Nephron progenitor cell (in vitro differentiated cells): ENCODE data around the gene RUSF1.

Source experiments
- DNase-seq: peaks from one replicate; pipeline ENCODE4 v3.0.0; 2021
- H3K27ac Mint-ChIP-seq: 2 replicates; pipeline ENCODE4 v1.8.0; 2021; ENCODE audit warnings: mild to moderate bottlenecking, moderate library complexity, mixed read lengths
- H3K27me3 Mint-ChIP-seq: 2 replicates; pipeline ENCODE4 v1.8.0; 2021; ENCODE audit warnings: mild to moderate bottlenecking, low read depth, mixed read lengths; ENCODE audit not compliant: poor library complexity
- H3K36me3 Mint-ChIP-seq: 2 replicates; pipeline ENCODE4 v1.8.0; 2021; ENCODE audit warnings: low read depth, mixed read lengths
- H3K4me1 Mint-ChIP-seq: 2 replicates; pipeline ENCODE4 v1.8.0; 2021; ENCODE audit warnings: mixed read lengths
- H3K4me3 Mint-ChIP-seq: 2 replicates; pipeline ENCODE4 v1.8.0; 2021; ENCODE audit warnings: mild to moderate bottlenecking, moderate library complexity, mixed read lengths
- H3K9me3 Mint-ChIP-seq: 2 replicates; pipeline ENCODE4 v1.8.0; 2021; ENCODE audit warnings: mild to moderate bottlenecking, moderate library complexity, mixed read lengths
- TF ChIP-seq, protein P1 (sequence below): fragments of 200-600 bp; sonication (generic); IDR thresholded peaks from 2 replicates; pipeline ENCODE4 v1.5.0; 2021; ENCODE audit warnings: antibody characterized with exemption

The RUSF1 gene

GRCh38 chr16:31461201-31461920 is 46.8 kb downstream of the RUSF1 start:
- Mint-ChIP-seq H3K4me3 (peak overlapping the region; percentile 67), H3K27ac (no peak overlapping the region), H3K4me1 (peaks cover 33% of the 10 kb centered on the region), H3K36me3 (peaks cover 15% of the 10 kb centered on the region), H3K27me3 (no peaks in the 10 kb centered on the region), H3K9me3 (no peaks in the 10 kb centered on the region)
- no peak for DNase-seq
- TF ChIP-seq, protein P1, sequence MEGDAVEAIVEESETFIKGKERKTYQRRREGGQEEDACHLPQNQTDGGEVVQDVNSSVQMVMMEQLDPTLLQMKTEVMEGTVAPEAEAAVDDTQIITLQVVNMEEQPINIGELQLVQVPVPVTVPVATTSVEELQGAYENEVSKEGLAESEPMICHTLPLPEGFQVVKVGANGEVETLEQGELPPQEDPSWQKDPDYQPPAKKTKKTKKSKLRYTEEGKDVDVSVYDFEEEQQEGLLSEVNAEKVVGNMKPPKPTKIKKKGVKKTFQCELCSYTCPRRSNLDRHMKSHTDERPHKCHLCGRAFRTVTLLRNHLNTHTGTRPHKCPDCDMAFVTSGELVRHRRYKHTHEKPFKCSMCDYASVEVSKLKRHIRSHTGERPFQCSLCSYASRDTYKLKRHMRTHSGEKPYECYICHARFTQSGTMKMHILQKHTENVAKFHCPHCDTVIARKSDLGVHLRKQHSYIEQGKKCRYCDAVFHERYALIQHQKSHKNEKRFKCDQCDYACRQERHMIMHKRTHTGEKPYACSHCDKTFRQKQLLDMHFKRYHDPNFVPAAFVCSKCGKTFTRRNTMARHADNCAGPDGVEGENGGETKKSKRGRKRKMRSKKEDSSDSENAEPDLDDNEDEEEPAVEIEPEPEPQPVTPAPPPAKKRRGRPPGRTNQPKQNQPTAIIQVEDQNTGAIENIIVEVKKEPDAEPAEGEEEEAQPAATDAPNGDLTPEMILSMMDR, result no peak

GRCh38 chr16:31460582-31461002 is 47.6 kb downstream of the RUSF1 start:
- DNase-seq, result no peak
- Mint-ChIP-seq H3K27ac (peak overlapping the region; percentile 97), H3K4me3 (peak overlapping the region; percentile 89), H3K4me1 (peaks cover 38% of the 10 kb centered on the region), H3K36me3 (peaks cover 14% of the 10 kb centered on the region), H3K27me3 (no peaks in the 10 kb centered on the region), H3K9me3 (no peaks in the 10 kb centered on the region)
- TF ChIP-seq, protein P1, result peak; percentile 59

GRCh38 chr16:31459687-31460581 is 48.3 kb downstream of the RUSF1 start:
- Mint-ChIP-seq H3K36me3 (peaks cover 8% of the 10 kb centered on the region), H3K27me3 (no peaks in the 10 kb centered on the region), H3K27ac (peak overlapping the region; percentile 98), H3K4me1 (peaks cover 45% of the 10 kb centered on the region), H3K9me3 (no peaks in the 10 kb centered on the region), H3K4me3 (peak overlapping the region; percentile 89)
- TF ChIP-seq, protein P1, result no peak
- DNase-seq, result peak; percentile 100

- Mint-ChIP-seq H3K4me3 (peak within 1 kb of the TSS; percentile 89), H3K4me1 (peaks cover 53% of the 10 kb centered on the region), H3K27me3 (no peaks in the 10 kb centered on the region), H3K9me3 (no peaks in the 10 kb centered on the region), H3K36me3 (peaks cover 6% of the 10 kb centered on the region), H3K27ac (peak within 1 kb of the TSS; percentile 98)
- peak; percentile 95 for DNase-seq
- TF ChIP-seq, protein P1, result no peak
Observed at GRCh38 chr16:31458844-31459686, 49.1 kb downstream of the RUSF1 start, which contains the start of gene ARMC5. TSS of gene ARMC5 (plus strand) at chr16:31459501. CDS start at chr16:31459525, 24 bp downstream.

GRCh38 chr16:31458073-31458843 is 49.9 kb downstream of the RUSF1 start:
- Mint-ChIP-seq H3K27ac (peak overlapping the region; percentile 97), H3K27me3 (no peaks in the 10 kb centered on the region), H3K9me3 (no peaks in the 10 kb centered on the region), H3K36me3 (no peaks in the 10 kb centered on the region), H3K4me1 (peaks cover 61% of the 10 kb centered on the region), H3K4me3 (peak overlapping the region; percentile 89)
- TF ChIP-seq, protein P1, result peak; percentile 1
- peak; percentile 57 for DNase-seq
